Upper lobe of left lung (tissue), 4 donors: ENCODE results near the gene SNX1.

Experiments
- CTCF ChIP-seq, 6 experiments: fragments of 450-650 bp in 4 of 6; fragments of 200-600 bp in 2 of 6; sonication (generic) in 2 of 6; IDR thresholded peaks; one replicate each; pipeline ENCODE4 v1.5.1; 2016 to 2019; ENCODE audit warnings: antibody characterized with exemption in 6 of 6
- EP300 ChIP-seq, 4 donors: sonication (generic); formaldehyde crosslinking; IDR thresholded peaks; one replicate each; pipeline ENCODE4 v1.5.1; 2017; ENCODE audit warnings: antibody characterized with exemption in 4 of 4, control low read depth in 2 of 4
- POLR2A ChIP-seq, 4 donors: fragments of 450-650 bp; IDR thresholded peaks; one replicate each; pipeline ENCODE4 v1.5.1; 2016 to 2017; ENCODE audit warnings: antibody characterized with exemption in 4 of 4, mild to moderate bottlenecking in 2 of 4
- POLR2AphosphoS5 ChIP-seq, 2 donors: sonication (generic); formaldehyde crosslinking; IDR thresholded peaks; one replicate each; pipeline ENCODE4 v1.5.1; 2017; ENCODE audit warnings: antibody characterized with exemption in 2 of 2

DNA sequence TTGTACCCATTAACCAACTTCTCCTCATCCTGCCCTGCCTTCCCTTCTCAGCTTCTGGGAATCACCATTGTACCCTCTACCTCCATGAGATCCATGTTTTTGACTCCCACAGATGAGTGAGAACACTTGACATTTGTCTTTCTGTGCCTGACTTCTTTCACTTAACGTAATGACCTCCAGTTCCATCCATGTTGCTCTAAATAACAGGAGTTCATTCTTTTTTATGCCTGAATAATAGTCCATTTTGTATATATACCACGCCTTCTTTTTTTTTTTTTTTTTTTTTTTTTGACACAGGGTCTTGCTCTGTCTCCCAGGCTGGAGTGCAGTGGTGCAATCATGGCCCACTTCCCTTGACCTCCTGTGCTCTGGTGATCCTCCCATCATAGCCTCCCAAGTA is 6.7 kb downstream of the SNX1 start:
- TF ChIP-seq CTCF (IDR thresholded peaks at IDR 0.05) (no peak), POLR2A (IDR thresholded peaks at IDR 0.05) (no peak), POLR2AphosphoS5 (IDR thresholded peaks at IDR 0.05) (no peak), EP300 (IDR thresholded peaks at IDR 0.05) (no peak)
